ENCODE results near the gene CAPZA2.

The CAPZA2 gene

DNA sequence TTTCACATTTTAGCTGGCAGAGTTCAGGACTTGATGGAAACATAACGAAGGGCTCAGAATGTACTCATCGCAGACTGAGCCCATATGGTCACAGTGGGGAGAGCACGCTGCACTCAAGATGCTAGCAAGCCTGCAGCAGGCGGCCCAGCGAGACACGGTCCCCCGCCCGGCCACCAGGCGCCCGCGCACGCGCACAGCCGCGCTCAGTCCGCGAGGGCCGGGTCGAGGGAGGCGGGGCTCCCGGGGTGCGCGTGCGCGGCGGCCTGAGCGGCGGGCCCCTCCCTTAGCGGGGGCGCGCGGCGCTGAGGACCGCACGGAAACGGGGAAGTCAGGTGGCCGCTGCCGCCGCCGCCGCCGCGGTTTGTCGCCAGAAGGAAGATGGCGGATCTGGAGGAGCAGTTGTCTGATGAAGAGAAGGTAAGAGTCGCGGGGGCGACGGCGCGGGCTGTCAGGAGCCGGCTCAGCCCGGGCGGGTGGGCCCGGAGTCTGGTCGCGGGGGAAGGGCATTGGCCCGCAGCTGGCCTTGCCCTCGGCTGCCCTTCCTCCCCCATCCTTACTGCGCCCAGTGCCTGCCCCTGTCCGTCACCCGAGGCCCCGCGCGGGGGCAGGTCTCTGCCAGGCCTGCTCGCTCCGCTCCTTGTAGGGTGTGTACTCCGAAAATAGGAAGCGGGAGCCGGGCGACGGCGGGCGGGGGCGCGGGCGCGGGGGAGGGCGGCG lies at the start of gene CAPZA2:
TSS of gene CAPZA2 (plus strand) at position 354 of the 717 bp plus-strand sequence. CDS start at position 379, 25 bp downstream.
- no peaks in the 10 kb centered on the region for H3K4me1 ChIP-seq (ENCODE audit: control insufficient read depth, insufficient read depth, low read length)
- ChIA-PET POLR2A (no interaction called here), CTCF (interaction anchor here (1.2 kb wide), 2 partner anchors 7 to 12 kb away, joined by 4 to 5 read pairs; no protein-coding TSS in a partner anchor)
- TF ChIP-seq ZNF521 (tag by site-specific recombination; IDR thresholded peaks at IDR 0.05), result no peak
- TF ChIP-seq, protein P1, sequence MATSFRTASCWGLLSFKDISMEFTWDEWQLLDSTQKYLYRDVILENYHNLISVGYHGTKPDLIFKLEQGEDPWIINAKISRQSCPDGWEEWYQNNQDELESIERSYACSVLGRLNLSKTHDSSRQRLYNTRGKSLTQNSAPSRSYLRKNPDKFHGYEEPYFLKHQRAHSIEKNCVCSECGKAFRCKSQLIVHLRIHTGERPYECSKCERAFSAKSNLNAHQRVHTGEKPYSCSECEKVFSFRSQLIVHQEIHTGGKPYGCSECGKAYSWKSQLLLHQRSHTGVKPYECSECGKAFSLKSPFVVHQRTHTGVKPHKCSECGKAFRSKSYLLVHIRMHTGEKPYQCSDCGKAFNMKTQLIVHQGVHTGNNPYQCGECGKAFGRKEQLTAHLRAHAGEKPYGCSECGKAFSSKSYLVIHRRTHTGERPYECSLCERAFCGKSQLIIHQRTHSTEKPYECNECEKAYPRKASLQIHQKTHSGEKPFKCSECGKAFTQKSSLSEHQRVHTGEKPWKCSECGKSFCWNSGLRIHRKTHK (tag by site-specific recombination; IDR thresholded peaks at IDR 0.05), result no peak
- TF ChIP-seq ZNF777 (tag by site-specific recombination; IDR thresholded peaks at IDR 0.05; ENCODE audit: borderline replicate concordance), result no peak
- TF ChIP-seq ZNF324 (tag by site-specific recombination; IDR thresholded peaks at IDR 0.05), result peak; percentile 70
- TF ChIP-seq, protein P2, sequence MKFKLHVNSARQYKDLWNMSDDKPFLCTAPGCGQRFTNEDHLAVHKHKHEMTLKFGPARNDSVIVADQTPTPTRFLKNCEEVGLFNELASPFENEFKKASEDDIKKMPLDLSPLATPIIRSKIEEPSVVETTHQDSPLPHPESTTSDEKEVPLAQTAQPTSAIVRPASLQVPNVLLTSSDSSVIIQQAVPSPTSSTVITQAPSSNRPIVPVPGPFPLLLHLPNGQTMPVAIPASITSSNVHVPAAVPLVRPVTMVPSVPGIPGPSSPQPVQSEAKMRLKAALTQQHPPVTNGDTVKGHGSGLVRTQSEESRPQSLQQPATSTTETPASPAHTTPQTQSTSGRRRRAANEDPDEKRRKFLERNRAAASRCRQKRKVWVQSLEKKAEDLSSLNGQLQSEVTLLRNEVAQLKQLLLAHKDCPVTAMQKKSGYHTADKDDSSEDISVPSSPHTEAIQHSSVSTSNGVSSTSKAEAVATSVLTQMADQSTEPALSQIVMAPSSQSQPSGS (tag by site-specific recombination; IDR thresholded peaks at IDR 0.05; ENCODE audit: low read depth), result no peak
- TF ChIP-seq, protein P3, sequence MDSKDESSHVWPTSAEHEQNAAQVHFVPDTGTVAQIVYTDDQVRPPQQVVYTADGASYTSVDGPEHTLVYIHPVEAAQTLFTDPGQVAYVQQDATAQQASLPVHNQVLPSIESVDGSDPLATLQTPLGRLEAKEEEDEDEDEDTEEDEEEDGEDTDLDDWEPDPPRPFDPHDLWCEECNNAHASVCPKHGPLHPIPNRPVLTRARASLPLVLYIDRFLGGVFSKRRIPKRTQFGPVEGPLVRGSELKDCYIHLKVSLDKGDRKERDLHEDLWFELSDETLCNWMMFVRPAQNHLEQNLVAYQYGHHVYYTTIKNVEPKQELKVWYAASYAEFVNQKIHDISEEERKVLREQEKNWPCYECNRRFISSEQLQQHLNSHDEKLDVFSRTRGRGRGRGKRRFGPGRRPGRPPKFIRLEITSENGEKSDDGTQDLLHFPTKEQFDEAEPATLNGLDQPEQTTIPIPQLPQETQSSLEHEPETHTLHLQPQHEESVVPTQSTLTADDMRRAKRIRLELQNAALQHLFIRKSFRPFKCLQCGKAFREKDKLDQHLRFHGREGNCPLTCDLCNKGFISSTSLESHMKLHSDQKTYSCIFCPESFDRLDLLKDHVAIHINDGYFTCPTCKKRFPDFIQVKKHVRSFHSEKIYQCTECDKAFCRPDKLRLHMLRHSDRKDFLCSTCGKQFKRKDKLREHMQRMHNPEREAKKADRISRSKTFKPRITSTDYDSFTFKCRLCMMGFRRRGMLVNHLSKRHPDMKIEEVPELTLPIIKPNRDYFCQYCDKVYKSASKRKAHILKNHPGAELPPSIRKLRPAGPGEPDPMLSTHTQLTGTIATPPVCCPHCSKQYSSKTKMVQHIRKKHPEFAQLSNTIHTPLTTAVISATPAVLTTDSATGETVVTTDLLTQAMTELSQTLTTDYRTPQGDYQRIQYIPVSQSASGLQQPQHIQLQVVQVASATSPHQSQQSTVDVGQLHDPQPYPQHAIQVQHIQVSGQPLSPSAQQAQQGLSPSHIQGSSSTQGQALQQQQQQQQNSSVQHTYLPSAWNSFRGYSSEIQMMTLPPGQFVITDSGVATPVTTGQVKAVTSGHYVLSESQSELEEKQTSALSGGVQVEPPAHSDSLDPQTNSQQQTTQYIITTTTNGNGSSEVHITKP (tag by site-specific recombination; IDR thresholded peaks at IDR 0.05), result no peak
- no peak for TF ChIP-seq ZNF548 (tag by site-specific recombination; IDR thresholded peaks at IDR 0.05)
- no peak for TF ChIP-seq ZNF426 (tag by site-specific recombination; IDR thresholded peaks at IDR 0.05)
- no peak for TF ChIP-seq RBAK (tag by site-specific recombination; IDR thresholded peaks at IDR 0.05)
- peak; percentile 66; the same call in 1 of the 2 replicates for TF ChIP-seq ZFP37 (tag by site-specific recombination; IDR thresholded peaks at IDR 0.05)
- peak; percentile 70; the same call in 1 of the 2 replicates for TF ChIP-seq KLF8 (tag by site-specific recombination; IDR thresholded peaks at IDR 0.05)
- no peak for TF ChIP-seq ZNF202 (tag by site-specific recombination; IDR thresholded peaks at IDR 0.05; ENCODE audit: borderline replicate concordance)
- TF ChIP-seq OVOL3 (tag by site-specific recombination; IDR thresholded peaks at IDR 0.05), result no peak
- TF ChIP-seq ZNF529 (tag by site-specific recombination; IDR thresholded peaks at IDR 0.05; ENCODE audit: insufficient replicate concordance), result no peak
- no peak for TF ChIP-seq ZNF664 (tag by site-specific recombination; IDR thresholded peaks at IDR 0.05)
- TF ChIP-seq, protein P4, sequence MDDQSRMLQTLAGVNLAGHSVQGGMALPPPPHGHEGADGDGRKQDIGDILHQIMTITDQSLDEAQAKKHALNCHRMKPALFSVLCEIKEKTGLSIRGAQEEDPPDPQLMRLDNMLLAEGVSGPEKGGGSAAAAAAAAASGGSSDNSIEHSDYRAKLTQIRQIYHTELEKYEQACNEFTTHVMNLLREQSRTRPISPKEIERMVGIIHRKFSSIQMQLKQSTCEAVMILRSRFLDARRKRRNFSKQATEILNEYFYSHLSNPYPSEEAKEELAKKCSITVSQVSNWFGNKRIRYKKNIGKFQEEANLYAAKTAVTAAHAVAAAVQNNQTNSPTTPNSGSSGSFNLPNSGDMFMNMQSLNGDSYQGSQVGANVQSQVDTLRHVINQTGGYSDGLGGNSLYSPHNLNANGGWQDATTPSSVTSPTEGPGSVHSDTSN (CRISPR knock-in tag; IDR thresholded peaks at IDR 0.05), result no peak; the same call in 1 of the 2 replicates
- peak; percentile 66 for TF ChIP-seq ZNF843 (tag by site-specific recombination; IDR thresholded peaks at IDR 0.05)
- TF ChIP-seq ZNF121 (tag by site-specific recombination; IDR thresholded peaks at IDR 0.05), result no peak
- TF ChIP-seq ZNF274 (IDR thresholded peaks at IDR 0.05; ENCODE audit: low read length), result no peak
- TF ChIP-seq ZNF274 (tag by site-specific recombination; IDR thresholded peaks at IDR 0.05; ENCODE audit: borderline replicate concordance), result no peak
- no peak for TF ChIP-seq ZNF157 (tag by site-specific recombination; IDR thresholded peaks at IDR 0.05)
- TF ChIP-seq ZNF596 (tag by site-specific recombination; IDR thresholded peaks at IDR 0.05), result no peak
- TF ChIP-seq, protein P5, sequence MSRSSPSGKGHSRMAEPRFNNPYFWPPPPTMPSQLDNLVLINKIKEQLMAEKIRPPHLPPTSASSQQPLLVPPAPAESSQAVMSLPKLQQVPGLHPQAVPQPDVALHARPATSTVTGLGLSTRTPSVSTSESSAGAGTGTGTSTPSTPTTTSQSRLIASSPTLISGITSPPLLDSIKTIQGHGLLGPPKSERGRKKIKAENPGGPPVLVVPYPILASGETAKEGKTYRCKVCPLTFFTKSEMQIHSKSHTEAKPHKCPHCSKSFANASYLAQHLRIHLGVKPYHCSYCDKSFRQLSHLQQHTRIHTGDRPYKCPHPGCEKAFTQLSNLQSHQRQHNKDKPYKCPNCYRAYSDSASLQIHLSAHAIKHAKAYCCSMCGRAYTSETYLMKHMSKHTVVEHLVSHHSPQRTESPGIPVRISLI (tag by site-specific recombination; IDR thresholded peaks at IDR 0.05), result no peak
- peak; percentile 49; the same call in 1 of the 2 replicates for TF ChIP-seq ZNF76 (tag by site-specific recombination; IDR thresholded peaks at IDR 0.05; ENCODE audit: borderline replicate concordance, low read depth)
- TF ChIP-seq, protein P6, sequence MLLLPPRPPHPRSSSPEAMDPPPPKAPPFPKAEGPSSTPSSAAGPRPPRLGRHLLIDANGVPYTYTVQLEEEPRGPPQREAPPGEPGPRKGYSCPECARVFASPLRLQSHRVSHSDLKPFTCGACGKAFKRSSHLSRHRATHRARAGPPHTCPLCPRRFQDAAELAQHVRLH (tag by site-specific recombination; IDR thresholded peaks at IDR 0.05), result 0 out of 2 replicates have a peak, but pooled peaks have one; percentile 24
- TF ChIP-seq, protein P7, sequence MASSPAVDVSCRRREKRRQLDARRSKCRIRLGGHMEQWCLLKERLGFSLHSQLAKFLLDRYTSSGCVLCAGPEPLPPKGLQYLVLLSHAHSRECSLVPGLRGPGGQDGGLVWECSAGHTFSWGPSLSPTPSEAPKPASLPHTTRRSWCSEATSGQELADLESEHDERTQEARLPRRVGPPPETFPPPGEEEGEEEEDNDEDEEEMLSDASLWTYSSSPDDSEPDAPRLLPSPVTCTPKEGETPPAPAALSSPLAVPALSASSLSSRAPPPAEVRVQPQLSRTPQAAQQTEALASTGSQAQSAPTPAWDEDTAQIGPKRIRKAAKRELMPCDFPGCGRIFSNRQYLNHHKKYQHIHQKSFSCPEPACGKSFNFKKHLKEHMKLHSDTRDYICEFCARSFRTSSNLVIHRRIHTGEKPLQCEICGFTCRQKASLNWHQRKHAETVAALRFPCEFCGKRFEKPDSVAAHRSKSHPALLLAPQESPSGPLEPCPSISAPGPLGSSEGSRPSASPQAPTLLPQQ (tag by site-specific recombination; IDR thresholded peaks at IDR 0.05), result peak; percentile 82

More for the DNA sequence above, at the start of gene CAPZA2:
- peak within 1 kb of the TSS; percentile 84 for H3K27ac ChIP-seq (ENCODE audit: extremely low read depth, low read depth, low read length)
- H3K9me3 ChIP-seq (ENCODE audit: control insufficient read depth, insufficient read depth, low read depth, low read length), result no peaks in the 10 kb centered on the region
- H3K4me3 ChIP-seq (ENCODE audit: low read depth, low read length), result peak within 1 kb of the TSS; percentile 99
- H3K36me3 ChIP-seq (ENCODE audit: control insufficient read depth in 2 of 2, insufficient read depth in 1 of 2, low read length in 2 of 2), result no peaks in the 10 kb centered on the region; a peak in 1 of 3 replicates

Data from HEK293 (cell line).